Brain microvascular endothelial cell (primary cell): ENCODE measurements around the gene TMIGD1.

Experiments used
- DNase-seq: peaks from one replicate; pipeline ENCODE4 v3.0.0-alpha.2; 2020
- H3K27ac ChIP-seq: fragments of 250-450 bp; sonication (Bioruptor Pico); 2 replicates; pipeline ENCODE4 v1.5.1; 2020; ENCODE audit warnings: mild to moderate bottlenecking, moderate library complexity
- H3K27me3 ChIP-seq: fragments of 250-450 bp; sonication (Bioruptor Pico); replicated peaks from 2 replicates; pipeline ENCODE4 v1.5.1; 2020; ENCODE audit warnings: mild to moderate bottlenecking
- H3K36me3 ChIP-seq: fragments of 250-450 bp; sonication (Bioruptor Pico); replicated peaks from 2 replicates; pipeline ENCODE4 v1.5.1; 2020; ENCODE audit warnings: mild to moderate bottlenecking
- H3K4me3 ChIP-seq: 2 replicates; pipeline ENCODE4 v1.5.1; 2011; ENCODE audit warnings: low read depth, mild to moderate bottlenecking, control low read depth, low read length, moderate library complexity
- CTCF ChIP-seq: IDR thresholded peaks from 2 replicates; pipeline ENCODE4 v1.5.1; 2011; ENCODE audit warnings: low read depth, mild to moderate bottlenecking, moderate library complexity, low read length, control low read depth, inconsistent platforms; ENCODE audit errors: missing control alignments
- in situ Hi-C: cut with HindIII; loops from 2 replicates; pipeline ENCODE4 v1.10.0; 2017; ENCODE audit warnings: low sequenced_read_pairs, low pct_ligation_motif_present

Gene TMIGD1

DNA sequence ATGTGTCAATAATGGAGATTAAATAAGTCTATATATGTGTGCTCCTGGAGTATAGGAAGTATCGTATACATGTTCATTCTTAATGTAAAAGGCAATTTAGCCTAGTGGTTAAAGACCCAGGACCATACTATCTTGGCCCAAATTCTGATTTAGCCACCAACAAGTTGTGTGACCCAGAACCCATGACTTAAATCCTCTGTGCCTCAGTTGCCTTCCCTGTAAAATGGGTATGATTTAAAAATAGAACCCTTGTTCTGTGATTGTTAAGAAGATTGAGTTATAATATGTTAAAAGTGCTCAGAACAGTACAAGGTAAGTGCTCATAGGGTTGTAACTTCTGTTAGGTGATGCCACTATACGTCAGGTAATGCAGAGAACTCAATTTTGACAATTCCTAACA, 23.3 kb downstream of the TMIGD1 start:
- no peak for DNase-seq
- no peak overlapping the region for H3K4me3 ChIP-seq
- no peak overlapping the region for H3K27ac ChIP-seq
- no peaks in the 10 kb centered on the region for H3K27me3 ChIP-seq
- TF ChIP-seq CTCF = no peak
- in situ Hi-C loops = no loop called here
- H3K36me3 ChIP-seq = no peaks in the 10 kb centered on the region

GRCh38 chr17:30309591-30309990, 24.3 kb downstream of the TMIGD1 start:
- Histone ChIP-seq H3K27me3 (no peaks in the 10 kb centered on the region), H3K4me3 (no peak overlapping the region), H3K36me3 (no peaks in the 10 kb centered on the region), H3K27ac (no peak overlapping the region)
- DNase-seq = no peak
- no peak for TF ChIP-seq CTCF
- in situ Hi-C loops = no loop called here

DNA sequence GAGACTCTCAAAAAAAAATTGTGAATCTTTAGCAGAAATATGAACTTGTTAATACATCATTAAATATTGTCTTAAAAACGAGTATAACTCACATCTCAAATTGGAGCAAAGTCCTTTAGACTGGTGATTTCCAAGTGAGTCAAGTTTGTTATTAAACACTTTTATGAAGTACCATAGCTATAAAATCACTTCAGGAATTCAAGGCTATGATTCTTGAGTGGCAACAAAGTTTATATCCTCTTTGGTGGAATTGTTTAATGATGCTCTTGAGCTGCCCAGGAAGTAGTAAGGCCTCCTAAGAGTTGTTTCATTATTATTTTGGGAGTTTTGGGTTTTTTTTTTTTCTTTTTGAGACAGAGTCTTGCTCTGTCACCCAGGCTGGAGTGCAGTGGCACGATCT, 25.5 kb downstream of the TMIGD1 start:
- no peak for DNase-seq
- H3K27me3 ChIP-seq = no peaks in the 10 kb centered on the region
- in situ Hi-C loops = no loop called here
- H3K36me3 ChIP-seq = no peaks in the 10 kb centered on the region
- no peak overlapping the region for H3K27ac ChIP-seq
- no peak overlapping the region for H3K4me3 ChIP-seq
- TF ChIP-seq CTCF = no peak

- Histone ChIP-seq H3K27me3 (no peaks in the 10 kb centered on the region), H3K36me3 (no peaks in the 10 kb centered on the region)
These were observed 29.1 kb downstream of the TMIGD1 start for GRCh38 chr17:30304778-30305177.

DNA sequence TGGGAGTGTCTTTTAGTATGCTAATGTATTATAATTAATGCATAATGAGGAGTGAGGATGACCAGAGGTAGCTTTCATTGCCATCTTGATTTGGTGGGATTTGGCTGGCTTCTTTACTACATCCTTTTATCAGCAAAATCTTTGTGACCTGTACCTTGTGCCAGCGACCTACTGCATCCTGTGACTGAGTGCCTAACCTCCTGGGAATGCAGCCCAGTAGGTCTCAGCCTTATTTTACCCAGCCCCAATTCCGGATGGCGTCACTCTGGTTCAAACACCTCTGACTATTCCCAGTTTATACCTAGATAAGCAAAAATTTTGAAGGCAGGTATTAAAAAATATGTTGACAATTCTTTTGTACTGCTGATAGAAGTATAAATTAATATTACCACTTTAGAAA, 31.6 kb downstream of the TMIGD1 start:
- H3K27ac ChIP-seq = no peak overlapping the region
- no peak overlapping the region for H3K4me3 ChIP-seq
- TF ChIP-seq CTCF = no peak
- in situ Hi-C loops = no loop called here
- no peak for DNase-seq
- H3K36me3 ChIP-seq = no peaks in the 10 kb centered on the region
- no peaks in the 10 kb centered on the region for H3K27me3 ChIP-seq

More at GRCh38 chr17:30304778-30305177, 29.1 kb downstream of the TMIGD1 start:
- no peak overlapping the region for H3K4me3 ChIP-seq
- no peak for DNase-seq
- no peak overlapping the region for H3K27ac ChIP-seq
- no peak for TF ChIP-seq CTCF
- in situ Hi-C loops = no loop called here

DNA sequence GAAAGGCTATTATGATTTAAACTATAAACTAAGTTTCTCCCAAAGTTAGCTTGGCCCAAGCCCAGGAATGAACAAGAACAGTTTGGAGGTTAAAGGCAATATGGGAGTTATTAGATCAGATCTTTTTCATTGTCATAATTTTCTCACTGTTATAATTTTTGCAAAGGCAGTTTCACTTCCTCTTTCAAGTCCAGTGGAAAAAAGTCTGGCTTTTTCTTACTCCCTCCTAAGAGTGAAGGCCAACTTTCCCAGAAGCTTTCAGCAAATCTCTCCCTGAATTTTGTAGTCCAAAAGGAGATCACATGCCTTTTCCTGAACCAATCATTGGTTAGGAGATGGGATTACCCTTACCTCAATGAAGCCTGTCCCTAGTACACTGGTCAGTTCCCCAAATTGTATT, 33.0 kb downstream of the TMIGD1 start:
- no peak for TF ChIP-seq CTCF
- no peak for DNase-seq
- H3K27me3 ChIP-seq = no peaks in the 10 kb centered on the region
- in situ Hi-C loops = no loop called here
- no peaks in the 10 kb centered on the region for H3K36me3 ChIP-seq
- no peak overlapping the region for H3K4me3 ChIP-seq
- no peak overlapping the region for H3K27ac ChIP-seq
